GM12873 (cell line): ENCODE measurements around the gene C1QB.
A peak's percentile ranks its signal among the peaks of the same experiment; 100 is the strongest.

Experiments
- TF ChIP-seq, protein P1 (sequence below): IDR thresholded peaks from 2 replicates; pipeline ENCODE4 v1.5.1; 2012; ENCODE audit warnings: low read depth, mild to moderate bottlenecking, moderate library complexity, low read length, control low read depth; ENCODE audit not compliant: insufficient read depth; ENCODE audit errors: missing control alignments

The C1QB gene

GRCh38 chr1:22666412-22666811 lies 13.4 kb downstream of the C1QB start:
- TF ChIP-seq, protein P1, sequence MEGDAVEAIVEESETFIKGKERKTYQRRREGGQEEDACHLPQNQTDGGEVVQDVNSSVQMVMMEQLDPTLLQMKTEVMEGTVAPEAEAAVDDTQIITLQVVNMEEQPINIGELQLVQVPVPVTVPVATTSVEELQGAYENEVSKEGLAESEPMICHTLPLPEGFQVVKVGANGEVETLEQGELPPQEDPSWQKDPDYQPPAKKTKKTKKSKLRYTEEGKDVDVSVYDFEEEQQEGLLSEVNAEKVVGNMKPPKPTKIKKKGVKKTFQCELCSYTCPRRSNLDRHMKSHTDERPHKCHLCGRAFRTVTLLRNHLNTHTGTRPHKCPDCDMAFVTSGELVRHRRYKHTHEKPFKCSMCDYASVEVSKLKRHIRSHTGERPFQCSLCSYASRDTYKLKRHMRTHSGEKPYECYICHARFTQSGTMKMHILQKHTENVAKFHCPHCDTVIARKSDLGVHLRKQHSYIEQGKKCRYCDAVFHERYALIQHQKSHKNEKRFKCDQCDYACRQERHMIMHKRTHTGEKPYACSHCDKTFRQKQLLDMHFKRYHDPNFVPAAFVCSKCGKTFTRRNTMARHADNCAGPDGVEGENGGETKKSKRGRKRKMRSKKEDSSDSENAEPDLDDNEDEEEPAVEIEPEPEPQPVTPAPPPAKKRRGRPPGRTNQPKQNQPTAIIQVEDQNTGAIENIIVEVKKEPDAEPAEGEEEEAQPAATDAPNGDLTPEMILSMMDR = no peak

GRCh38 chr1:22670352-22670975 lies 17.4 kb downstream of the C1QB start:
- TF ChIP-seq, protein P1 = no peak

DNA sequence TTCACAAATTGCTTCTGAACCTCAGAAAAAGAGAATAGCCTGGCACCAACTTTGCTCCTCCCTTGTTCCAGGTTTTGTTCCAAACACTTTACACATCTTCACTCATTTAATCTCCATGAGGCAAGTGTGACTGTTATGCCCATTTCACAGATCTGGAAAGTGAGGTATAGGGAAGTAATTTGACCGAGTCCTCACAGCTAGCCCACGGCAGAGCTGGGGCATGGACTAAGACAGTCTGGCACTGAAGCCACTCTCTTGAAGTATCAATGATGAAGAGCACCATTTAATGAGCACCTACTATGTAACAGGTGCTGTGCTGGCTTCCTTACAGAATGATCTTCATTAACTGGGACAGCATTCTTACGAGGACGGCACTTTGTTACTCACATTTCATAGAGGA lies 19.0 kb downstream of the C1QB start:
- TF ChIP-seq, protein P1 = no peak

DNA sequence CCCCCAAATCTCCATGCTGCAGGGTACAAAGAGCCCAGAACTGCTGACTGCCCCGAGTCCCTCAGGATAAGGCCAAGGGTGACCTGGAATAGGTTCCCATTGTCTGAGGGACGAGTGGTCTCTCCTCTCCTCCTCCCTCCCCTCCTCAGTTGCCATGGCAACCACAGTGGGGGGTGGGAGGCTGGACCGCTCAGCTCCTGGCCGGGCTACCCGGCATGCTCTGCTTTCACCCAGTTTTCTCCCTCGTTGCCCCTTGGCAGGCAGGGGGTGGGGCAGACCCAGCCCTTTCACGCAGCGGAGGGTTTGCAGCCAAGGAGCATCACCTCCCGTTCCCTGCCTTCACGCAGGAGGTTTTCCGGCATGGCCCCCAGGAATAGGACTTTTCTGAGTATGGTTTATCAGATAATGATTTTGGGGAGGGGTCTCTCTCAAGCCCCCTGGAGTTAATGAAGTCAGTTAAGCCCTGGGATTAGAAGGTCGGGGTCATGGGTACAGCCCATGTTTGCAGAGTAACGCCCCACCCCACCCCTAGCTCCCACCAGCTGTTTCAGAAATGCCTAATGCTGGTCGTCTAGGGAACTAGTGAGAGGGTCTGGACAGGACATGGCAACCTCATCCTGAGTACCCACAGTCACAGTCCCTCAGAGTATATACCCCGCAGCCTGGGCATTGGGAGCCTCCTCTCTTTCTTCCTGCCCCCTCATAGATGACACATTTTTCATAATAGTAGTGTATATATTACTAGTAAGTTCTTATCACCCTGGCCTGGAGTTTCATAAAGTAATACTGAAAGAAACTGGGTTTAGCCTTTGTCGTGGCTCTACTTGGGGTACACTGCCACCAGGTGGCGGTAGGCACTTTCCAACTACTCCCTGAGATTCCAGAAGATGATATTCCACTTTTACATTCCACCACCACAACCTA lies 20.7 kb downstream of the C1QB start:
- TF ChIP-seq, protein P1 = peak; percentile 72

DNA sequence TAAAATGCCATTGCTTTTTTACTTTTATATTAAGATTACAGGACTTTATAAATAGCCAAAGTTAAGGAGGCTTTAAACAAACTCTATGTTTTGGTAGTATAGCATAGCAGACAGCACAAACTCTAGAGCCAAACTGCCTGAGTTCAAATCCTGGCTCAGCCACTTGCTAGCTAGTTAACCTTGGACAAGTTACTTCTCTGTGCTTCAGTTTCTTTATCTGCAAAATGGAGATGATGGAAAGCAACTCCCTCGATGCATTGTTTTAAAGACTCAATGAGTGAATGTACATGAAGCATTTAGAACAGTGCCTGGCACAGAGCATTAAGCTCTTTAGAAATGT lies 21.3 kb downstream of the C1QB start:
- TF ChIP-seq, protein P1 = no peak

DNA sequence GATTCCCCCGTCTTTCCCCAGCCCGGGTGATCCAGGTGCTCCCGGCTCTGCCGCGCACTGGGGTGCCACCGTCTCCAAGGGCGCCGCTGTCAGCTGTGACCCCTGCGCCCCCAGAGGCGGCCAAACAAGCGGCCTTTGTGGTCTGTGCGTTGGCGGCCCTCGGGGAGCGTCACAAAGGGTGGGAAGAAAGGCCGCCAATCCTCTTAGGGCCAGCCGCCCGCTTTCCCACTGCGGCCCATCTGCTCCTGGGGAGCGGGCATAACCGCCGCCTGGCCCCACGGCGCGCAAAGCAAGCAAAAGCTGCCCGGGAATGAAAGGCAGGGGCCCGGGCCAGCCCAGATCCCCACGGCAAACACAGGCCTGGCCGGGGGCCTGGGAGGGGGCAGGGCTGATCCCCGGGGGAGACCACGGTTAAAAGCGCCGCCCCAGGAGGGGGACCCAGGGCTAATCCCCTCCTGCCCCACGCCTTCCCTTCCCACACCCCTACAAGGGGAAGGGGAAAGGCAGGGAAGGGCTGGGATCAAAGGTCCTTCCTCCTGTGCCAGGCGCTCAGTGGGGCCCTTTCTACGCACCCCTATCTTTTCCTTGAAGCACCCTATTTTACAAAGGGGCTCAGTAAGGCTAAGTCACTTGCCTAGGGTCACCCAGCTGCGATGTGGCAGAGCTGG lies 24.0 kb downstream of the C1QB start:
- TF ChIP-seq, protein P1 = no peak

GRCh38 chr1:22677931-22678896 lies 25.2 kb downstream of the C1QB start:
- TF ChIP-seq, protein P1 = no peak
